Heart left ventricle (tissue), 13 donors: ENCODE results near the gene DRD4.

ENCODE experiments used
- CTCF ChIP-seq, 12 donors: fragments of 200-600 bp; sonication (generic) in 4 of 12; IDR thresholded peaks; one replicate each; pipeline versions ENCODE4 v1.5.0 to v1.8.0; 2018 to 2022; ENCODE audit warnings: antibody characterized with exemption in 12 of 12, mild to moderate bottlenecking in 5 of 12
- POLR2A ChIP-seq, 2 donors: fragments of 450-650 bp; IDR thresholded peaks; one replicate each; pipeline ENCODE4 v1.6.1; 2017; ENCODE audit warnings: antibody characterized with exemption in 2 of 2, mild to moderate bottlenecking in 2 of 2, moderate library complexity in 2 of 2
- donor health status: ischemic (EF 13 %, LVEDD 7.1; RV severe dilation, severe dysfunction).
- donor health status: DM: no; HTN: yes; CAD: no.
- donor health status: DM: no; HTN: no; CAD: no.
- donor health status: ischemic (EF 25% LVEDD 6.9; RV normal size, moderate dysfunction).
- donor health status: ischemic (EF 25% LVEDD 5.7; RV mildly dilated, moderate dysfunction).
- donor health status: ischemic (EF 35%, LVEDD 5.7; RV mildly dilated, moderate dysfunction).
- donor health status: nonischemic (EF 11% LVEDD 7.7; RV severe dilation, severe dysfunction).
- donor health status: DM: yes; HTN: yes; CAD: no.
- donor health status: PGD.
- donor health status: ischemic (EF 29% LVEDD 5.4; RV normal size, mild dysfunction).
- donor health status: nonischemic (EF 23%, LVEDD 6.1; RV moderate dilation, normal function).

- TF ChIP-seq CTCF (IDR thresholded peaks at IDR 0.05) (no peak), POLR2A (IDR thresholded peaks at IDR 0.05) (no peak)
Observed at GRCh38 chr11:630871-631270, 6.2 kb upstream of the DRD4 start.
